IPS-20b (cell line): ENCODE measurements around the gene ANTKMT.

ENCODE experiments used
- H3K27ac ChIP-seq: one replicate; pipeline ENCODE4 v1.5.1; 2013; ENCODE audit warnings: low read length
- H3K27me3 ChIP-seq: 2 replicates; pipeline ENCODE4 v1.6.1; 2013; ENCODE audit warnings: mild to moderate bottlenecking, low read length, inconsistent platforms; ENCODE audit not compliant: insufficient read depth
- H3K36me3 ChIP-seq: 2 replicates; pipeline ENCODE4 v1.6.1; 2013; ENCODE audit warnings: low read depth, mild to moderate bottlenecking, inconsistent platforms, low read length, moderate library complexity; ENCODE audit not compliant: insufficient read depth
- H3K4me1 ChIP-seq: 2 replicates; pipeline ENCODE4 v1.6.1; 2013; ENCODE audit warnings: mild to moderate bottlenecking, control low read depth, inconsistent platforms, low read length, moderate library complexity; ENCODE audit not compliant: insufficient read depth
- H3K4me3 ChIP-seq: 2 replicates; pipeline ENCODE4 v1.5.1; 2013; ENCODE audit warnings: mild to moderate bottlenecking, low read length, inconsistent platforms
- H3K9ac ChIP-seq: 2 replicates; pipeline ENCODE4 v1.6.1; 2013; ENCODE audit warnings: low read depth, mild to moderate bottlenecking, inconsistent platforms, low read length, moderate library complexity
- H3K9me3 ChIP-seq: 2 replicates; pipeline ENCODE4 v1.6.1; 2013; ENCODE audit warnings: mild to moderate bottlenecking, low read depth, low read length, inconsistent platforms; ENCODE audit not compliant: insufficient read depth

ANTKMT gene, protein sequence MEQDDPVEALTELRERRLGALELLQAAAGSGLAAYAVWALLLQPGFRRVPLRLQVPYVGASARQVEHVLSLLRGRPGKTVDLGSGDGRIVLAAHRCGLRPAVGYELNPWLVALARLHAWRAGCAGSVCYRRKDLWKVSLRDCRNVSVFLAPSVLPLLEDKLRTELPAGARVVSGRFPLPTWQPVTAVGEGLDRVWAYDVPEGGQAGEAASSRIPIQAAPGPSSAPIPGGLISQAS

DNA sequence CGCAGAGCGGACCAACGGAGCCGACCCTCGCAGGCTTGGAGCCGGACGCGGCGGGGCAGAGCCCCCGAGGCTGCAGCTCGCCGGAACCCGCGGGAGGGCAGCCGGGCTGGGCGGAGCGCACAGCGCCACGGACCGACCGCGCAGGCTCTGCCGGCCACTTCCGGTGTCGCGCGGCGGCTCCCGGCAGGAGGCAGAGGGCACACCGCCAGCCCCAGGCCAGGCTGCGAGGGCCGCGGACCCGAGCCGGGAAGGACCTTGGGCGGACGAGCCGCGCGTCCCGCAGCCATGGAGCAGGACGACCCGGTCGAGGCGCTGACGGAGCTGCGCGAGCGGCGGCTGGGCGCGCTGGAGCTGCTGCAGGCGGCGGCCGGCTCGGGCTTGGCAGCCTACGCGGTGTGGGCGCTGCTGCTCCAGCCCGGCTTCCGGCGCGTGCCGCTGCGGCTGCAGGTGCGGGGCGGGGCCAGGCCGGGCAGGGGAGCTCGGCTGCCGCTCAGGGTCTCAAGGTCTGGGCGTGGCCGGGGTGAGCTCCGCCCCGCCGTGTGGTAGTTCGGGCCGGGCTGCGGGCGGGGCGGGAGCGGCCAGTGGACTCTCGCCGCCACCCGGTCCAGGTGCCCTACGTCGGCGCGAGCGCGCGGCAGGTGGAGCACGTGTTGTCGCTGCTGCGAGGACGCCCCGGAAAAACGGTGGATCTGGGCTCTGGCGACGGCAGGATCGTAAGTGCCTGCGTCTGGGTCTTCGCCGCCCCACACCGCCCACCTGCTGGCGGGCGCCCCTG lies at the start of gene ANTKMT:
Gene ANTKMT (plus strand): TSS at position 157 of the 775 bp plus-strand sequence. CDS start 129 bp downstream, at position 286.
- peak within 1 kb of the TSS; percentile 81 for H3K4me3 ChIP-seq
- no peaks in the 10 kb centered on the region; the same call in 1 of the 2 replicates for H3K4me1 ChIP-seq
- H3K27me3 ChIP-seq, result peaks cover 47% of the 10 kb centered on the region
- H3K9me3 ChIP-seq, result no peaks in the 10 kb centered on the region
- peak within 1 kb of the TSS; percentile 83 for H3K9ac ChIP-seq
- no peak within 1 kb of the TSS for H3K27ac ChIP-seq
- no peaks in the 10 kb centered on the region for H3K36me3 ChIP-seq

DNA sequence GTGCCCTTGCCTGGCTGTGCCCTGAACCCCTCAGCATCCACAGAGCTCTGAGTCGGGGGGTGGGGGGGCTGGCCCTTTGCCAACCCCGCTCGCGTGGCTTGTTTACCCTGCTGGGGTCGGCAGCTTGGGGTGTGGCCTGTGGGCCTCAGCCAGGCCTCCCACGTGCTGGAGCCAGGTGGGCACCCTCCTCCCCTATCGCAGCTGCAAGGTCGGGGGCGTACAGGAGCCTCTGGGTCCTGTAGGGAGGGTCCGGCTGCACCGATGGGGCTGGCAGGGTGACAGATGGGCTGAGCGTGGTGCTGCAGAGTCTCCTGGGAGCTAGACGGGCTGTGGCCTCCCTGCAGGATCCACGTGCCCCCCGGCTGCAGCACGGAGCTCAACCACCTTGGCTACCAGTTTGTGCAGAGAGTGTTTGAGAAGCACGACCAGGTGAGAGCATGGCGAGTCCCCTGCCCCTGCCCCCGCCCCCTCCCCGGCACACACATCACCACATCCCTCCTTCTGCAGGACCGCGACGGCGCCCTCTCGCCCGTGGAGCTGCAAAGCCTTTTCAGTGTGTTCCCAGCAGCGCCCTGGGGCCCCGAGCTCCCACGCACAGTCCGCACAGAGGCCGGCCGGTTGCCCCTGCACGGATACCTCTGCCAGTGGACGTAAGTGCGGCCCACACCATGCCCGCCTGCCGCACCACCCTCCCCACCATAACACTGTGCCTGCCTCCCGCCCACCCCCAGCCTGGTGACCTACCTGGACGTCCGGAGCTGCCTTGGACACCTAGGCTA lies 49.4 kb upstream of the ANTKMT start:
- Histone ChIP-seq H3K9me3 (no peaks in the 10 kb centered on the region), H3K36me3 (peaks cover 49% of the 10 kb centered on the region)

DNA sequence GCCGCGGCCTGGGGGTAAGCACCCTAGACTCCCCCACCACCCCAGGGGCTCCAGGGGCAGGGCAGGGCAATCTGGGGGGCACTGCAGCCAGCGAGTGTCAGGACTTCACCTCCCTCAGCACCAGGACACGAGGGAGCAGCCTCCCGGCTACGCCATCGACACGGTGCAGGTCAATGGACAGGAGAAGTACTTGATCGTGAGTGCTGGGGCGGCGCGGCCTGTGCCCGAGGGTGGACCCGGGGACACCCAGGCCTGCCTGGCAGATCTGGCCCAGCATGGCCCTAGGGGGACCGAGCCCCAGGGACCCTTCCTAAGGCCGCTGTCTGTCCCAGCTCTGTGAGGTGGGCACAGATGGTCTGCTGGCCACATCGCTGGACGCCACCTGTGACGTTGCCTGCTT lies 48.6 kb upstream of the ANTKMT start:
- Histone ChIP-seq H3K27ac (no peak overlapping the region), H3K4me3 (no peak overlapping the region), H3K27me3 (peaks cover 15% of the 10 kb centered on the region; the same call in 1 of the 2 replicates), H3K4me1 (peaks cover 7% of the 10 kb centered on the region; the same call in 1 of the 2 replicates), H3K36me3 (peaks cover 49% of the 10 kb centered on the region), H3K9ac (no peak overlapping the region), H3K9me3 (no peaks in the 10 kb centered on the region)

More for the DNA sequence above, 49.4 kb upstream of the ANTKMT start:
- Histone ChIP-seq H3K27ac (no peak overlapping the region), H3K9ac (no peak overlapping the region), H3K4me1 (peaks cover 7% of the 10 kb centered on the region; the same call in 1 of the 2 replicates), H3K27me3 (peaks cover 15% of the 10 kb centered on the region; the same call in 1 of the 2 replicates), H3K4me3 (no peak overlapping the region)

DNA sequence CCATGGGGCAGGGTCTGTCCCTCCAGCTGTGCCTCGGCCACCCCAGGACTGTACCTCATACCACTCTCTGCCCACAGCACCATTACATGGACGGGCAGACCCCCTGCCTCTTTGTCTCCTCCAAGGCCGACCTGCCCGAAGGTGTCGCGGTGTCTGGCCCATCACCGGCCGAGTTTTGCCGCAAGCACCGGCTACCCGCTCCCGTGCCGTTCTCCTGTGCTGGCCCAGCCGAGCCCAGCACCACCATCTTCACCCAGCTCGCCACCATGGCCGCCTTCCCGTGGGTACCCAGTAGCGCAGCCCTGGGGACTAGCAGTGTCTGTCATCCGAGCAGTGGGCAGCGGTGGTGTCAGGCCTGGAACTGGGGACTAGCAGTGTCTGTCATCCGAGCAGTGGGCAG lies 48.1 kb upstream of the ANTKMT start:
- Histone ChIP-seq H3K4me1 (peaks cover 3% of the 10 kb centered on the region; the same call in 1 of the 2 replicates), H3K36me3 (peaks cover 49% of the 10 kb centered on the region), H3K4me3 (no peak overlapping the region), H3K9me3 (no peaks in the 10 kb centered on the region), H3K9ac (no peak overlapping the region), H3K27ac (no peak overlapping the region), H3K27me3 (peaks cover 15% of the 10 kb centered on the region; the same call in 1 of the 2 replicates)

DNA sequence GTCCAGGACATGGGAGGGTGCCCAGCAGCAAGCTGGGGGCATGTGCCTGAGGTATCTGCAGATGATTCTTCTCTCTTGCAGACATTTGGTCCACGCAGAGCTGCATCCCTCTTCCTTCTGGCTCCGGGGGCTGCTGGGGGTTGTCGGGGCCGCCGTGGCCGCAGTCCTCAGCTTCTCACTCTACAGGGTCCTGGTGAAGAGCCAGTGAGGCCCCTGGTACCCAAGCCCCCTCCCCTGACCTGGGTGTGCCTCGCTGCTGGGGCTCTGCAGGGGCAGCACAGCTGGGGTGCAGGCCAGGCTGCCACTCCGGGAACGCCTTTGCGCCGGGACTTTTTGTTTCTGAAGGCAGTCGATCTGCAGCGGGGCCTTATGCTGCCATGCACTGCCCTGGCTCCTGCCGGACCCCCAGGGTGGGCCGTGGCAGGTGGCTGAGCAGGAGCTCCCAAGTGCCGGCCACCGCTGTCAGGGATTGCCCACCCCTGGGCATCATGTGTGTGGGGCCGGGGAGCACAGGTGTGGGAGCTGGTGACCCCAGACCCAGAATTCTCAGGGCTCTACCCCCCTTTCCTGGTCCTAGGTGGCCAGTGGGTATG lies 47.5 kb upstream of the ANTKMT start:
- Histone ChIP-seq H3K9me3 (no peaks in the 10 kb centered on the region), H3K4me1 (peaks cover 3% of the 10 kb centered on the region; the same call in 1 of the 2 replicates), H3K4me3 (no peak overlapping the region), H3K27ac (no peak overlapping the region), H3K9ac (no peak overlapping the region), H3K36me3 (peaks cover 49% of the 10 kb centered on the region), H3K27me3 (peaks cover 15% of the 10 kb centered on the region; the same call in 1 of the 2 replicates)

DNA sequence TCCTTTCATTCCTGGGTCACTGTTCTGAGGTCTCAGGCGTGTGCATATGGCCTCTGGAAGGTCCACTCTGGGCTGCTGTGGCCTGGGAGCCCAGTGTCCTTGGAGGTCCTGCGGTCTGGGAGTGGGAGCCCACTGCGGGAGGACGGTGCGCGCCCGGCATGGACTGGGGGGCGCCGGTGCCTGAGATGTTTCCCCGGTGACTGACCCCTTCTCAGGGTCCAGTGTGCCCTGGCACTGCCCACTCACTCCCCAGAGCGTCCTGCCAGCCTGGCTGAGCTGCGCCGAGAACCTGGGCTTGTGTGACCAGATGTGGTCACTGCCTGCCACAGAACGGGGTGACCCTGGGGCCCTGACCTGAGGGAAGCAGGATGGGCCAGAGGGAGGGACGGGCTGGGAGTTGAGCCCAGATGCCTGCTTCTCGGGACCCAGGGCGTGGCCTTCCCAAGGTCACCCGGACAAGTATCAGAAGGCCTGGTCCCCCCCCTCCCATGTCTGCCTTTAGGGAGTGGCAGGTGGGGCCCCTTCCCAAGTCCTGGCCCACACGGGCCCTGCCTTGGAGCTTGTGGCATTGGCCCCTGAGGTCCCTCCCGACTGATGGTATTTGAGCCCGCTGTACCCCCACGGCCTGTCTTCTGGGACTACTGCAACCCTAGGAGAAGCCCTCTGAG lies 46.6 kb upstream of the ANTKMT start:
- Histone ChIP-seq H3K27ac (no peak overlapping the region), H3K4me3 (peak overlapping the region; percentile 69; the same call in 1 of the 2 replicates), H3K9me3 (no peaks in the 10 kb centered on the region), H3K9ac (no peak overlapping the region), H3K4me1 (peaks cover 3% of the 10 kb centered on the region; the same call in 1 of the 2 replicates), H3K27me3 (peaks cover 15% of the 10 kb centered on the region; the same call in 1 of the 2 replicates), H3K36me3 (peaks cover 45% of the 10 kb centered on the region)

DNA sequence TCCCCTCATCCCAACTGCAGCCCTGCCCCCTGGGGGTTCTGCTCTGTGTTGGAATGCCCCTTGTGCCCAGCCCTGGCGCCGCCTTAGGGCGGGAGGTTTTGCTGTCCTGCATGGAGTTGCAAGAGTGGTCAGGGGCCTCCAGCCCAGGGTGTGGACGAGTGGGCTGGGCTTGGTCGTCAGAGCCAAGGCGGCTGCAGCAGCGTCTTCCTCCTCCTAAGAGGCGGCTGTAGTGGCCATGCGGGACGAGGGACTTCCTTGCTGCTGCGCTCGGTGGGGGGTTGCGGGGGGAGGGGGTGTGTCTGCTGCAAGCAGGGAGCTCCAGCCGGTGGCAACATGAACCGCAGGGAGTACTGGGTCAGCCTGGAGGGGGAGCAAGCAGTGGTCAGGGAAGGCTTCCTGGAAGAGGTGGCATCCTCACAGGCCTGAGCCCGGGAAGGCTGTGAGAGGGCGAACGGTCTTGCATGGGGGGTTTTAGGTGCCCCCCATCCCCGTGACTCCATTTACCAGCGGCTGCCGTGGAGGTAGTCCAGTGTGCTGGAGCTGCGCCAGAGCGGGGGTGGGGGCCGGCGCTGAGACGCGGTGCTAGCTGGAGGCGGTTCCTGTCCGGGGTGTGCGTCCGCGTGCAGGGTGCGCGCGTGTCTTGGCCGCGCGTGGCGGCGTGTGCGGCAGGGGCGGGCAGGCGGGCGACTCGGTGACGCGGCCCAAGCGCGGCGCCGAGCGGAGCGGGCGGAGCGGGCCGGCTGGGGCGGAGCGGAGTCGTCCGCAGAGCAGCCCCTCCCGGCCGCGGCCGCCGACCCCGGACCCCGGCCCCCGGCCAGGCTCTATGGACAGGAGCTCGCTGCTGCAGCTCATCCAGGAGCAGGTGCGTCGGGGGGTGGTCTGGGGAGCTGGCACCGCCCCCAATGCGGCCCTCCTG lies 45.7 kb upstream of the ANTKMT start, which contains the start of gene RHBDL1:
Gene RHBDL1 (plus strand): TSS at position 704 of the 916 bp plus-strand sequence. CDS start 120 bp downstream, at position 824.
- no peak within 1 kb of the TSS; the same call in 1 of the 2 replicates for H3K9ac ChIP-seq
- peaks cover 36% of the 10 kb centered on the region for H3K36me3 ChIP-seq
- H3K4me3 ChIP-seq, result peak within 1 kb of the TSS; percentile 69
- H3K27me3 ChIP-seq, result peaks cover 15% of the 10 kb centered on the region; the same call in 1 of the 2 replicates
- H3K9me3 ChIP-seq, result no peaks in the 10 kb centered on the region
- peaks cover 3% of the 10 kb centered on the region; the same call in 1 of the 2 replicates for H3K4me1 ChIP-seq
- no peak within 1 kb of the TSS for H3K27ac ChIP-seq

DNA sequence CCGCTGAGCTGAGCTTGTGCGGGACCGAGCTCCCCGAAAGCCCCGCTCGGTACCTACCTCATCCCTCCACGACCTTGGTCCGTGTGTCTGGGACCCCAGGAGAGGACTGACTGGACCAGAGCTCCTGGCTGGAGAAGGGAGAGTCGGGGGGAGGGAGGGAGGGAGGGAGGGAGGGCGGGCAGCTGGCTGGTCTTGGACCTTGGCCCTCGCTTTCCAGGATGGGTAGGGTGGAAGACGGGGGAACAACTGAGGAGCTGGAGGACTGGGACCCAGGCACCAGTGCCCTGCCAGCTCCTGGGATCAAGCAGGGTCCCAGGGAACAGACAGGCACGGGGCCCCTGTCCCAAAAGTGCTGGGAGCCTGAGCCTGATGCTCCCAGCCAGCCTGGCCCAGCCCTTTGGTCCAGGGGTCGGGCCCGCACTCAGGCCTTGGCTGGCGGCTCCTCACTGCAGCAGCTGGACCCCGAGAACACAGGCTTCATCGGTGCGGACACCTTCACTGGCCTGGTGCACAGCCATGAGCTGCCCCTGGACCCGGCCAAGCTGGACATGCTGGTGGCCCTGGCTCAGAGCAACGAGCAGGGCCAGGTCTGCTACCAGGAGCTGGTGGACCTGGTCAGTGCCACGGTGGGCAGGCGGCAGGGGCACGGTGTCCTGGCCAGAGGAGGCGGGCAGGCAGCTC lies 44.9 kb upstream of the ANTKMT start:
- peaks cover 28% of the 10 kb centered on the region for H3K36me3 ChIP-seq
- H3K27me3 ChIP-seq, result peaks cover 15% of the 10 kb centered on the region; the same call in 1 of the 2 replicates
- no peak overlapping the region for H3K9ac ChIP-seq
- H3K4me1 ChIP-seq, result peaks cover 3% of the 10 kb centered on the region; the same call in 1 of the 2 replicates
- H3K9me3 ChIP-seq, result no peaks in the 10 kb centered on the region
- H3K4me3 ChIP-seq, result peak overlapping the region; percentile 69; the same call in 1 of the 2 replicates
- H3K27ac ChIP-seq, result no peak overlapping the region

DNA sequence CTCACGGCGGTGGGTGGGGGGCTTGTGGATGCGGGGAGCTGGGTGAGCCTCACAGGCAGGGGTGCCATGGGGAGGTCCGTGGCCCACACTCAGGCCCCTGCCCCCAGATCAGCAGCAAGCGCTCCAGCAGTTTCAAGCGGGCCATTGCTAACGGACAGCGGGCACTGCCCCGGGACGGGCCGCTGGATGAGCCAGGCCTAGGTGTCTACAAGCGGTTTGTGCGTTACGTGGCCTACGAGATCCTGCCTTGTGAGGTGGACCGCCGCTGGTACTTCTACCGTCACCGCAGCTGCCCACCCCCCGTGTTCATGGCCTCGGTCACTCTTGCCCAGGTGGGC lies 44.4 kb upstream of the ANTKMT start:
- Histone ChIP-seq H3K27me3 (peaks cover 15% of the 10 kb centered on the region; the same call in 1 of the 2 replicates), H3K9ac (no peak overlapping the region), H3K27ac (no peak overlapping the region), H3K36me3 (peaks cover 25% of the 10 kb centered on the region), H3K4me3 (no peak overlapping the region), H3K4me1 (peaks cover 3% of the 10 kb centered on the region; the same call in 1 of the 2 replicates), H3K9me3 (no peaks in the 10 kb centered on the region)
